Activated B cell treated with CpG ODN at 0.5 μM for 24 hours (primary cell): ENCODE data around the gene GBP4. TPM values are rescaled to one million over a fixed set of nuclear protein-coding genes. Genes with fewer than 3 reads are reported as not detected.

Experiments used
- ATAC-seq: fragments of 200-7000 bp; cut with Tn5 transposase; one replicate; pipeline ENCODE4 v1.10.0; 2021; ENCODE audit warnings: low read depth, mild to moderate bottlenecking, moderate library complexity
- CTCF ChIA-PET: fragments of 350-600 bp; sonication (Branson Sonifier 250); formaldehyde crosslinking; loops from one replicate; lab custom pipeline; 2021; ENCODE audit warnings: antibody characterized with exemption; lab: Charles Lee
- POLR2A ChIA-PET: fragments of 350-600 bp; sonication (Branson Sonifier 250); formaldehyde crosslinking; loops from one replicate; lab custom pipeline; 2021; ENCODE audit warnings: antibody characterized with exemption; lab: Charles Lee
- DNase-seq: peaks from one replicate; pipeline ENCODE4 v3.0.0; 2022
- H3K27ac Mint-ChIP-seq: one replicate; pipeline ENCODE4 v1.8.0; 2020; ENCODE audit warnings: mixed read lengths
- H3K27me3 Mint-ChIP-seq: one replicate; pipeline ENCODE4 v1.8.0; 2021; ENCODE audit warnings: mixed read lengths
- H3K36me3 Mint-ChIP-seq: one replicate; pipeline ENCODE4 v1.8.0; 2021; ENCODE audit warnings: low read depth, mixed read lengths
- H3K4me1 Mint-ChIP-seq: one replicate; pipeline ENCODE4 v1.8.0; 2021; ENCODE audit warnings: mixed read lengths
- H3K4me3 Mint-ChIP-seq: one replicate; pipeline ENCODE4 v1.8.0; 2020; ENCODE audit warnings: mild to moderate bottlenecking, mixed read lengths
- H3K9me3 Mint-ChIP-seq: one replicate; pipeline ENCODE4 v1.8.0; 2020; ENCODE audit warnings: mixed read lengths
- intact Hi-C: fragments of 100-400 bp; cut with micrococcal nuclease; formaldehyde crosslinking; loops from one replicate; pipeline ENCODE4 v1.15.1; 2024
- total RNA-seq: library from RNA; stranded (reverse); gene quantifications from 2 replicates; pipeline ENCODE4 v1.2.3, GENCODE V29; 2022
- TF ChIP-seq, protein P1 (sequence below): fragments of 200-600 bp; IDR thresholded peaks from one replicate; pipeline ENCODE4 v1.8.0; 2022; ENCODE audit warnings: antibody characterized with exemption, mild to moderate bottlenecking

Gene GBP4
- total RNA-seq, 1 donor from 2014 or later = 19.2 TPM

DNA sequence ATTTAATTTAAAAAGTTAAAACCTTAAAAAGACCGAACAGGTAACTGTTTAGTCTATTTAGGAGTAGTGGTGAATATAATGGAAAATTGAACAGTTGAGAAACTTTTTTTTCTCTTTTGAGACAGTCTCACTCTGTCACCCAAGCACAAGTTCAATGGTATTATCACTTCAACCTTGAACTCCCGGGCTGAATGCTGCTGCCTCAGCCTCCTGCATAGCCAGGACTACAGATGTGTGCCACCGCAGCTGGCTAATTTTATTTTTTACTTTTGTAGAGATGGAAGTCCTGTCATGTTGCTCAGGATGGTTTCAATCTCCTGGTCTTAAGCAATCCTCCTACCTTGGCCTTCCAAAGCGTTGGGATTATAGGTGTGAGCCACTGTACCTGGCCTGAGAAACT lies 56.6 kb downstream of the GBP4 start:
- DNase-seq (no peak), ATAC-seq (no peak)
- Mint-ChIP-seq H3K9me3 (no peaks in the 10 kb centered on the region), H3K4me1 (no peaks in the 10 kb centered on the region), H3K27ac (no peak overlapping the region), H3K27me3 (no peaks in the 10 kb centered on the region), H3K36me3 (no peaks in the 10 kb centered on the region), H3K4me3 (no peak overlapping the region)
- ChIA-PET POLR2A (no interaction called here), CTCF (no interaction called here)
- intact Hi-C loops = no loop called here
- TF ChIP-seq, protein P1, sequence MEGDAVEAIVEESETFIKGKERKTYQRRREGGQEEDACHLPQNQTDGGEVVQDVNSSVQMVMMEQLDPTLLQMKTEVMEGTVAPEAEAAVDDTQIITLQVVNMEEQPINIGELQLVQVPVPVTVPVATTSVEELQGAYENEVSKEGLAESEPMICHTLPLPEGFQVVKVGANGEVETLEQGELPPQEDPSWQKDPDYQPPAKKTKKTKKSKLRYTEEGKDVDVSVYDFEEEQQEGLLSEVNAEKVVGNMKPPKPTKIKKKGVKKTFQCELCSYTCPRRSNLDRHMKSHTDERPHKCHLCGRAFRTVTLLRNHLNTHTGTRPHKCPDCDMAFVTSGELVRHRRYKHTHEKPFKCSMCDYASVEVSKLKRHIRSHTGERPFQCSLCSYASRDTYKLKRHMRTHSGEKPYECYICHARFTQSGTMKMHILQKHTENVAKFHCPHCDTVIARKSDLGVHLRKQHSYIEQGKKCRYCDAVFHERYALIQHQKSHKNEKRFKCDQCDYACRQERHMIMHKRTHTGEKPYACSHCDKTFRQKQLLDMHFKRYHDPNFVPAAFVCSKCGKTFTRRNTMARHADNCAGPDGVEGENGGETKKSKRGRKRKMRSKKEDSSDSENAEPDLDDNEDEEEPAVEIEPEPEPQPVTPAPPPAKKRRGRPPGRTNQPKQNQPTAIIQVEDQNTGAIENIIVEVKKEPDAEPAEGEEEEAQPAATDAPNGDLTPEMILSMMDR = no peak

DNA sequence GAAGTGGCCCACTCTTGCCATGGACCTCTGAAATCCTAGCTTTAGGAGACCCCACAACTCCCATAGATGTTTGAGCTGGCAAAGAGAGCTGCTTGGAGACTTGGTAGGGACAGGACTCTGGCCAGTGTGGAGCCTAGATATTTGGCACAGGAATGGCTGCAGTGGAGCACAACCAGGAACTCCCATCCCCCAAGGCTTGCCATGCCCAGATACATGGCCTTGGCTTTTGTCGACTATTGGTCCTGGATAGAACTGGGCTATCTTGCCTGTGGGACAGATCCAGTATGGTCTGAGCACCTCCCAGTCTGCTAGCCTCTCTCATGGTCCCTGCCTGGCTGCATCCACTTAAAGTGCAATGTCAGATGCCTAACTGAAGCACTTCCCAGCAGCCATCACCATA lies 65.0 kb downstream of the GBP4 start:
- Mint-ChIP-seq H3K4me3 (no peak overlapping the region), H3K27ac (no peak overlapping the region), H3K9me3 (no peaks in the 10 kb centered on the region), H3K27me3 (peaks cover 4% of the 10 kb centered on the region), H3K4me1 (peaks cover 15% of the 10 kb centered on the region), H3K36me3 (no peaks in the 10 kb centered on the region)
- ChIA-PET POLR2A (no interaction called here), CTCF (no interaction called here)
- ATAC-seq = no peak
- DNase-seq = no peak
- intact Hi-C loops = no loop called here
- TF ChIP-seq, protein P1 = no peak

Other genes starting within 250 kb of the GBP4 start
- 28.5 and 31.2 TPM in 2 replicates for gene KYAT3, start 206.3 kb downstream of the GBP4 start, total RNA-seq
- 25.4 and 27.4 TPM in 2 replicates for gene RBMXL1, start 206.3 kb downstream of the GBP4 start, total RNA-seq
- 14.4 and 15.5 TPM in 2 replicates for gene GBP3, start 176.1 kb downstream of the GBP4 start, total RNA-seq
- 24.0 and 27.5 TPM in 2 replicates for gene GBP1, start 133.7 kb downstream of the GBP4 start, total RNA-seq
- 24.4 and 26.7 TPM in 2 replicates for gene GBP2, start 72.8 kb downstream of the GBP4 start, total RNA-seq
- gene GBP7, start 22.9 kb downstream of the GBP4 start, total RNA-seq = not detected in 2 replicates
- gene GBP5, start 73.9 kb upstream of the GBP4 start, total RNA-seq = 19.9 and 22.8 TPM in 2 replicates
- gene GBP6, start 165.1 kb upstream of the GBP4 start, total RNA-seq = not detected in 2 replicates